GM21737 (cell line): ENCODE measurements around the gene OPN4.
"Not testable (repeated sequence)": the region's sequence is repeated elsewhere in the genome, so short reads cannot be mapped to it uniquely, and the experiment has no call there.

ENCODE experiments used
- ATAC-seq: cut with Tn5 transposase; IDR thresholded peaks from one replicate; pipeline ENCODE4 v1.9.1; 2021; ENCODE audit warnings: mild to moderate bottlenecking, moderate library complexity; ENCODE audit not compliant: unreplicated experiment

The OPN4 gene, protein sequence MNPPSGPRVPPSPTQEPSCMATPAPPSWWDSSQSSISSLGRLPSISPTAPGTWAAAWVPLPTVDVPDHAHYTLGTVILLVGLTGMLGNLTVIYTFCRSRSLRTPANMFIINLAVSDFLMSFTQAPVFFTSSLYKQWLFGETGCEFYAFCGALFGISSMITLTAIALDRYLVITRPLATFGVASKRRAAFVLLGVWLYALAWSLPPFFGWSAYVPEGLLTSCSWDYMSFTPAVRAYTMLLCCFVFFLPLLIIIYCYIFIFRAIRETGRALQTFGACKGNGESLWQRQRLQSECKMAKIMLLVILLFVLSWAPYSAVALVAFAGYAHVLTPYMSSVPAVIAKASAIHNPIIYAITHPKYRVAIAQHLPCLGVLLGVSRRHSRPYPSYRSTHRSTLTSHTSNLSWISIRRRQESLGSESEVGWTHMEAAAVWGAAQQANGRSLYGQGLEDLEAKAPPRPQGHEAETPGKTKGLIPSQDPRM

GRCh38 chr10:86654411-86655172 is at the start of gene OPN4:
Gene OPN4, plus strand, starts transcription at chr10:86654547. Its CDS starts 237 bp downstream, at chr10:86654784.
- ATAC-seq = no peak

DNA sequence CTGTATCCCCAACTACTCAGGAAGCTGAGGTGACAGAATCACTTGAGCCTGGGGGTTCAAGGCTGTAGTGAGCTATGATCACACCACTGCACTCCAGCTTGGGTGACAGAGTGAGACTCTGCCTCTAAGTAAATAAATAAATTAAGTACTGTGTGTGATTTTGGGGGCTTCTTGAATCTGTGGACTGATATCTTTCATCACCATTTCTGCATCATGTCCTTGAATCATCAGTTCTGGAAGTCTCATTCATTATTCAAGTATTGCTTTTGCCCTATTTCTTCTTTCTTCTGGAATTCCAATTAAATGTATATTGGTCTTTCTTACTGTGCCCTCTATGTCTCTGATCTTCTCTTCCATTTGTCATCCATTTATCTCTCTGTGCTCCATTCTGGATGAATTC is 46.7 kb upstream of the OPN4 start:
- ATAC-seq = no peak

DNA sequence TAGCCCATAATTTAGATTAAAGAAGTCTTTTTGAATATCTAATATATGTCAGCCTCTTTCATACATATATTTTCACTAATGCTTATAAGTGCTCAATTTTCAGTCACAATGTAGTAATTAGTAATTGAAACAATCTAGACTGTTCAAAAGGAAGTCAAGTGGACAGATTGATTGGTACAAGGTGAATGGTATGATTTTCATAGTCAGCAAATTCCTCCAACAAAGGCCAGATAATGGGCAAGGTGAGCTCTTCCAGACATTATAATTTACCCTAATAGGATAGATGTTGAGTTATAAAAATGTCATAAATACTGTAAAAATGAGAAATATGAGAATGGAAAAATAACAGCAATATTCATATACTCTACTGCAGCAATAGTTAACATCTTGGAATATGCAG is 44.4 kb upstream of the OPN4 start:
- no peak for ATAC-seq

GRCh38 chr10:86611386-86611785 is 43.0 kb upstream of the OPN4 start:
- ATAC-seq = no peak

DNA sequence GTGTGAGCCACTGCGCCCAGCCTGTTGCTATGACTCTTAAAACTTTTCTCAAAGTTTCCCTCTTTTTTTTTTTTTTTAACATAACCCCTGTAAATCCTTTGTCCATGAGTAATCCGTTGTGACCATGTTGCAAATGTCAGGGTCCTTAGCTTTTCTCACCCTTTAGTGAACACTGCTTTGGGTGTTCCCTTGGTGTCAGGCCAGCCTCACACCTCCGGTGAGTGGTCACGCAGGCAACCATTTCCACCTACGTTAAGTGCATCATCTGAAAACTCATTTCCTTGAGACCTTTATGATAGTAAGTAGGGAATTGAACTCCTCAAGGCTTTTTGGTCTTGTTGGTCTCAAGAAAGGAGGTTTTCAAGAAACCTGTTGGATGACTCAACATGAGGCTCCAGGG is 41.3 kb upstream of the OPN4 start:
- no peak for ATAC-seq

GRCh38 chr10:86613905-86614304 is 40.4 kb upstream of the OPN4 start:
- ATAC-seq = no peak

GRCh38 chr10:86614853-86615252 is 39.5 kb upstream of the OPN4 start:
- ATAC-seq = no peak

DNA sequence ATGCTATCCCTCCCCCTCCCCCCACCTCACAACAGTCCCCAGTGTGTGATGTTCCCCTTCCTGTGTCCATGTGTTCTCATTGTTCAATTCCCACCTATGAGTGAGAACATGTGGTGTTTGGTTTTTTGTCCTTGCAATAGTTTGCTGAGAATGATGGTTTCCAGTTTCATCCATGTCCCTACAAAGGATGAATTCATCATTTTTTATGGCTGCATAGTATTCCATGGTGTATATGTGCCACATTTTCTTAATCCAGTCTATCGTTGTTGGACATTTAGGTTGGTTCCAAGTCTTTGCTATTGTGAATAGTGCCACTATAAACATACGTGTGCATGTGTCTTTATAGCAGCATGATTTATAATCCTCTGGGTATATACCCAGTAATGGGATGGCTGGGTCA is 37.1 kb upstream of the OPN4 start:
- ATAC-seq = not testable (repeated sequence)

- no peak for ATAC-seq
Measured at GRCh38 chr10:86628311-86628710, 26.0 kb upstream of the OPN4 start.

GRCh38 chr10:86630079-86630478 is 24.3 kb upstream of the OPN4 start:
- ATAC-seq = no peak

DNA sequence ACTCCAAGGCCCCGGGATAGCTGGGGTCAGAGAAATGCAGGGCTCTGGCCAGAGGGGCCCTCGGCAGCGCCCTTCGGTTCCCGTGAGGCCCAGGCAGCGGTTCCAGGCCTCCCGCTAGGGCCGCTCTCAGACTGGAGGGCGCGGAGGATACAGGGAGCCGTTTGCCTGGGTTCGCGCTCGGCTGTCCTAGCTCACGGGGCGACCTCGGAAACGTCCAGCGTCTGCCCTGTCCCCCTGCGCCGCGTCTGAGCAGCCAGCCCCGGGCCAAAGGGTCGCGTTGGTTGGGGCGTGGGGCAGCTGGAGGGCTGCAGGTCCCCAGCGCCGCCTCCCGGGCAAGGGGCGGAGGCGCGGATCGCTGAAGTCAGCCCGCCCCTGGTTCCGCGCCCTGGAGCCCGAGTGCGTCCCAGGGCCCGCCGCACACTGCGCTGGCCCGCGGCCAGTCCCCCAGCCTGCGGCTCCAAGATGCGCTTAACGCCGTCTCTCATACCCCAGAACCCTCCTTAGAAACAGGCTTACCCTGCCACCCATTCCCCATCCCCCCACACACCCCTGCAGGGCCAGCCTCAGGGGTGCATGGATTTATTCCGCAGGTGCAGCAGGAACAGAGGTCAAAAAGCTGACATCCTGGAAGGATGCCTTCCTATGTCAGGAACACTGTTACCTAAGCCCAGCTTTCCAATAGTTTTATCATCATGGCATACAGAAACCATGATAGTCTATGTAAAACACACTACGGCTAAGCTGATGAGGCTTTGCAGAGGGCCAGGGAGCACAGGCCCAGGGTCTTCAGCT is 22.1 kb upstream of the OPN4 start:
- no peak for ATAC-seq

DNA sequence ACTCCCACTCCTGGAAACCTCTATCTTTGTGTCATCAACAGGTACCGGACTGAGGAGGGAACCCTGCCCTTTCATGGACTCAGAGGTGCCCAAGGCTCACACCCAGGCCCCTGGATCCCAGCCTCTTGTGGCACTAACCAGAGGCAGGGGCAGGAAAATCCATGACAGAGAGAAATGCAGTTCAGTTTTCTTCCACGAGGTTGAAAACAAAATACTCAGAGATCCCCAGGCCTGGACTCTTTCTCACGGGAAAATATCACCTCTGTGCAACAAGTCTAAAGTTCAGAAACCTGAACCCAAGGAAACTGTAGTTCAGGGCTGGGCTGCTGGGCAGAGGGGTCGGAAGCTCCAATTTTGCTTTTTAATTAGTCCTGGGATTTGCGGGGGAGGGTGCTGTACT is 21.4 kb upstream of the OPN4 start:
- ATAC-seq = no peak

GRCh38 chr10:86635402-86635801 is 18.9 kb upstream of the OPN4 start:
- no peak for ATAC-seq

GRCh38 chr10:86636311-86636710 is 18.0 kb upstream of the OPN4 start:
- ATAC-seq = no peak

- ATAC-seq = no peak
Measured at GRCh38 chr10:86642021-86642420, 12.3 kb upstream of the OPN4 start.

DNA sequence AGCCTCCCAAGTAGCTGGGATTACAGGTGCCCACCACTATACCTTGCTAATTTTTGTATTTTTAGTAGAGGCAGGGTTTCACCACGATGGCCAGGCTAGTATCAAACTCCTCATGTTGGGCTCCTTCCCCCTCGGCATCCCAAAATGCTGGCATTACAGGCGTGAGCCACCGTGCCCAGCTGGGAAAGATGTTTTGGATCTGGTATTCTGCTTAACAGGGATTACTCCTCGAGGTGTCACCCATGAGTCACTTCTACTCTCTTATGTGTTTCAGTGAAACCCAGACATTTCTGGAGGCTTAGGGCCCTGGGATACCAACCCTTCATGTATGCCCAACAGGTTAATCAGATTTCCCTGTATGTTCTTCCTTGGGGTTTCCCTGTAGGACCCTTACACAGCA is 11.8 kb upstream of the OPN4 start:
- no peak for ATAC-seq

- ATAC-seq = no peak
Measured at GRCh38 chr10:86644152-86644793, 10.1 kb upstream of the OPN4 start.

DNA sequence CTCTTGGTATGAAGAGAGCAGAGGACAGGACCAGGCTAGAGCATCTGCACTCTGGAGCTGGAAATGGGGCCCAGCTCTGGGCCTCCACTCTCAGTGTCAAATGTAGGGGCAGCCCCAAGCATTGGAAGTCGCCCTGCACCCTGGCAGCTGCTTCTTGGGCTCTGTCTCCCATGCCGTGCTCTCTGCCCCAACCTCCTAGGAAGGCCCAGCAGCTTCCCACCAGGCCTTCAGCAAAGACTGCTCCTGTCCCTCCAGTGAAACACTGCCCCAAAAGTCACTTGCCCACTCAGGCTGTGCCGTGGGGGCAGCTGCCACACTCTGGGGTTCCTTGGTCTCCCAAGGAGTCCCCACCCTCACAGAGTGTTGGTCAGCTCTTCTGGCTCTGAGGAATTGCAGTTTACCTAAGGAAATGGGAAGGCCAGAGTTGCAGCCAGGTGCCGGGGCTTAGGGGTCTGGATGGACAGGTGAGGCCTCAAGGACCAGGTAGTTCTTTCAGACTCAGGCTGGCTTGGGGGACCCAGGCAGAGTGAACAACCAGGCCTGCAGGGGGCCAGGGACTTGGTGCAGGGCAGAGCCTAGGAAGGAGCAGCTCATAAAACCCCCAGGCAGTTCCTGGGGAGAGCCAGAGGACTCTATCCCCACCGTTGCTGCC is 9.4 kb upstream of the OPN4 start:
- no peak for ATAC-seq

GRCh38 chr10:86645621-86646165 is 8.7 kb upstream of the OPN4 start:
- not testable (repeated sequence) for ATAC-seq

DNA sequence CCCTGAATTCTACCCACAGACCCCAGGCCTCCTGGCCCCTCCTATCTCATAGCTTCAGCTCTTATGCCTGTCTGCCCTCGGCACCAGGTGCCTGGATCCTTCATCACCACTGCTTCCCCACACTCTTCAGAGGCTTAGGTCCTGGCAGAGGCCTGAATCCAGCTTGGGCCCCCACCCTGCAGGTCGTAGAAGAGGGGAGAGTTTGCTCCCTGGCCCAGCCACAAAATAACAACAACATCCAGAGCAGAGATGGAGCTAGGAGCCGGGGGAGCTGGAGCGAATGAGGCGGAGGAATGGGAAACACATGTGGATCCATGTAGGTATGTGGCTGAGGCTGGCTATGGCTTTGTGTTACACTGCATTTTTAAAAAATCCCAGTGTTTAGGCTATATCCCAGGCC is 7.8 kb upstream of the OPN4 start:
- no peak for ATAC-seq
